Uterus (tissue), 2 donors: ENCODE results near the gene NGRN.

Experiments
- CTCF ChIP-seq, 4 experiments: fragments of 200-600 bp in 2 of 4; fragments of 450-650 bp in 2 of 4; sonication (generic) in 2 of 4; IDR thresholded peaks; one replicate each; pipeline ENCODE4 v1.5.1; 2016 to 2019; ENCODE audit warnings: antibody characterized with exemption in 4 of 4, mild to moderate bottlenecking in 2 of 4, moderate library complexity in 1 of 4
- POLR2A ChIP-seq, 2 donors: fragments of 450-650 bp; IDR thresholded peaks; one replicate each; pipeline ENCODE4 v1.6.1; 2016; ENCODE audit warnings: antibody characterized with exemption in 2 of 2, mild to moderate bottlenecking in 1 of 2, moderate library complexity in 1 of 2

- TF ChIP-seq CTCF (IDR thresholded peaks at IDR 0.05) (no peak), POLR2A (IDR thresholded peaks at IDR 0.05) (no peak)
These were observed 24.6 kb upstream of the NGRN start for GRCh38 chr15:90240856-90241255.
